Measurements from ENCODE around the gene ATP8A1.

The ATP8A1 gene

GRCh38 chr4:42369489-42369888, 287.4 kb downstream of the ATP8A1 start:
- no peak for DNase-seq
- in situ Hi-C loops (cut with HindIII; ENCODE audit: low pct_ligation_motif_present, low pct_unique_long_range_greater_than_20kb, low sequenced_read_pairs), result no loop called here

DNA sequence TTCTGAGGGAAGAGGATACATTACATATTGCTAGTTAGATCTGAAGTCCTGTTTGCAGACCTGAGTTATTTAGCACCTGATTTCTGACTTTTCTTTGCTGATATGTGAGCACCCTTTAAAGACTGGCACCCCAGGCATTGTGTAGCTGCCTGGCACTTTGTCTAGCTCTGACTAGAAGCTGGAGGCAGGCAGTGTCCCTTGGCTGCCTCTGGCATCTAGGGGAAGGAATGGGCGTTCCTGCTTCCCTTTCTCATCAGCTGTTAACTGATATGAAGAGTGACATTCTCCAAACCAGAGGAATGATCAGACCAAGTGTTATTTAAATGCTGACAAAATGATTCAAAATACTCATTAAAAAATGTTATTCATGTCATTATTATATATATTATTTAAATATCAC, 289.9 kb downstream of the ATP8A1 start:
- DNase-seq, result no peak
- in situ Hi-C loops (cut with HindIII; ENCODE audit: low pct_ligation_motif_present, low pct_unique_long_range_greater_than_20kb, low sequenced_read_pairs), result no loop called here

- in situ Hi-C loops (cut with HindIII; ENCODE audit: low pct_ligation_motif_present, low pct_unique_long_range_greater_than_20kb, low sequenced_read_pairs), result no loop called here
- DNase-seq, result no peak
These were observed 292.4 kb downstream of the ATP8A1 start for GRCh38 chr4:42364266-42365053.

GRCh38 chr4:42363614-42364013, 293.3 kb downstream of the ATP8A1 start:
- in situ Hi-C loops (cut with HindIII; ENCODE audit: low pct_ligation_motif_present, low pct_unique_long_range_greater_than_20kb, low sequenced_read_pairs), result no loop called here

GRCh38 chr4:42362591-42362990, 294.3 kb downstream of the ATP8A1 start:
- in situ Hi-C loops (cut with HindIII; ENCODE audit: low pct_ligation_motif_present, low pct_unique_long_range_greater_than_20kb, low sequenced_read_pairs), result no loop called here
- DNase-seq, result no peak

More at GRCh38 chr4:42363614-42364013, 293.3 kb downstream of the ATP8A1 start:
- no peak for DNase-seq

GRCh38 chr4:42361456-42361855, 295.4 kb downstream of the ATP8A1 start:
- in situ Hi-C loops (cut with HindIII; ENCODE audit: low pct_ligation_motif_present, low pct_unique_long_range_greater_than_20kb, low sequenced_read_pairs), result no loop called here
- no peak for DNase-seq

DNA sequence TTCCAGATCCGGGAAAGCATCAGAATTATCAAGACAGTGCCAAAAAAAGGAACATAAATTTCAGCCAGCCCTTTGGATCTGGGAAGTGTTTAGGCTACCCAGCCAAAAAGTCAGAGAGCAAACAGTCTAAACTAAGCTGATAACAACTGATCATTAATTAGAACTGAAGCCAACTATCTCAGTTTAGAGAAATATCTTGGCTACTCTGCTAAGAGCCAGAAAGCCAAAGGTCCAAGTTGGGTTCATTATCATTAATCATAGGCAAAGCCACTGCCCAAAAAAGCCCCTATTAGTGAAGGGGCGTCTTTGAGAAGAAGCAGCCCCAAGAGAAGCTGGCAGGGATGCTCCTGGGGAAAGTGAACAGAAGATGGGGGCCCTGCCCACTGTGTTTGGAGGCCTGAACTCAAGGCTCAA, 296.6 kb downstream of the ATP8A1 start:
- in situ Hi-C loops (cut with HindIII; ENCODE audit: low pct_ligation_motif_present, low pct_unique_long_range_greater_than_20kb, low sequenced_read_pairs), result no loop called here
- no peak for DNase-seq

- DNase-seq, result peak; percentile 8
- in situ Hi-C loops (cut with HindIII; ENCODE audit: low pct_ligation_motif_present, low pct_unique_long_range_greater_than_20kb, low sequenced_read_pairs), result no loop called here
These were observed 297.2 kb downstream of the ATP8A1 start for GRCh38 chr4:42359711-42360110.

Data from ACHN (cell line).